Left ventricle myocardium inferior (tissue), 1 donor: ENCODE measurements around the gene EHBP1. TPM values are rescaled to one million over a fixed set of nuclear protein-coding genes. Genes with fewer than 3 reads are reported as not detected.

Source experiments
- DNase-seq: peaks from one replicate; pipeline ENCODE4 v3.0.0-alpha.2; 2020
- H3K27ac ChIP-seq: fragments of 200-600 bp; replicated peaks from 2 replicates; pipeline ENCODE4 v1.8.0; 2021
- H3K27me3 ChIP-seq: fragments of 200-600 bp; 2 replicates; pipeline ENCODE4 v1.8.0; 2021; ENCODE audit warnings: low read depth
- H3K36me3 ChIP-seq: fragments of 200-600 bp; 2 replicates; pipeline ENCODE4 v1.8.0; 2021
- H3K4me1 ChIP-seq: fragments of 200-600 bp; 2 replicates; pipeline ENCODE4 v1.8.0; 2021
- H3K4me3 ChIP-seq: fragments of 200-600 bp; 2 replicates; pipeline ENCODE4 v1.8.0; 2021; ENCODE audit warnings: mild to moderate bottlenecking, moderate library complexity
- H3K9me3 ChIP-seq: fragments of 200-600 bp; replicated peaks from 2 replicates; pipeline ENCODE4 v1.8.0; 2021
- CTCF ChIP-seq: fragments of 200-600 bp; IDR thresholded peaks from 2 replicates; pipeline ENCODE4 v1.8.0; 2021; ENCODE audit warnings: antibody characterized with exemption, mild to moderate bottlenecking, borderline replicate concordance
- intact Hi-C: fragments of 100-400 bp; cut with micrococcal nuclease; formaldehyde crosslinking; loops from one replicate; pipeline ENCODE4 v1.11.0; 2022
- total RNA-seq: library from RNA; stranded (reverse); fragmentation: NEBNext Ultra II Directional; extraction: Animal tissue kit (Norgen Biotek cat#: 25700); gene quantifications from one replicate; pipeline ENCODE4 v1.2.1, GENCODE V29; 2021
- donor health status: DM: no; HTN: yes; CAD: no; lungs with severe emphysema.

EHBP1 gene
- total RNA-seq, 1 donor from 2014 or later, result 20.4 TPM

GRCh38 chr2:62768615-62769014 is 63.1 kb downstream of the EHBP1 start:
- intact Hi-C loops, result no loop called here

GRCh38 chr2:62770629-62771028 is 65.1 kb downstream of the EHBP1 start:
- H3K27ac ChIP-seq, result no peak overlapping the region
- TF ChIP-seq CTCF, result no peak
- intact Hi-C loops, result no loop called here
- H3K9me3 ChIP-seq, result no peaks in the 10 kb centered on the region
- no peaks in the 10 kb centered on the region for H3K36me3 ChIP-seq
- no peak overlapping the region for H3K4me3 ChIP-seq
- no peak for DNase-seq
- peaks cover 4% of the 10 kb centered on the region for H3K4me1 ChIP-seq
- H3K27me3 ChIP-seq, result no peaks in the 10 kb centered on the region

More at GRCh38 chr2:62768615-62769014, 63.1 kb downstream of the EHBP1 start:
- H3K36me3 ChIP-seq, result no peaks in the 10 kb centered on the region
- no peak for DNase-seq
- no peak for TF ChIP-seq CTCF
- H3K9me3 ChIP-seq, result no peaks in the 10 kb centered on the region
- H3K27ac ChIP-seq, result no peak overlapping the region
- no peaks in the 10 kb centered on the region for H3K27me3 ChIP-seq
- no peaks in the 10 kb centered on the region for H3K4me1 ChIP-seq
- no peak overlapping the region for H3K4me3 ChIP-seq

- Histone ChIP-seq H3K4me3 (no peak overlapping the region), H3K27ac (no peak overlapping the region), H3K36me3 (no peaks in the 10 kb centered on the region), H3K27me3 (no peaks in the 10 kb centered on the region), H3K9me3 (no peaks in the 10 kb centered on the region), H3K4me1 (peaks cover 4% of the 10 kb centered on the region)
- intact Hi-C loops, result loop anchor here (2.0 kb wide), 1 partner anchor 318 kb away; no protein-coding TSS in a partner anchor
- TF ChIP-seq CTCF, result peak; percentile 92
- no peak for DNase-seq
Measured at GRCh38 chr2:62774555-62775366, 69.2 kb downstream of the EHBP1 start.

GRCh38 chr2:62775367-62775668 is 69.8 kb downstream of the EHBP1 start:
- Histone ChIP-seq H3K4me3 (no peak overlapping the region), H3K27me3 (no peaks in the 10 kb centered on the region), H3K36me3 (no peaks in the 10 kb centered on the region), H3K9me3 (no peaks in the 10 kb centered on the region), H3K27ac (no peak overlapping the region), H3K4me1 (peaks cover 4% of the 10 kb centered on the region)
- intact Hi-C loops, result loop anchor here (2.0 kb wide), 1 partner anchor 319 kb away; no protein-coding TSS in a partner anchor
- no peak for TF ChIP-seq CTCF
- DNase-seq, result no peak

- intact Hi-C loops, result loop anchor here (10.0 kb wide), 1 partner anchor 701 kb away; no protein-coding TSS in a partner anchor
- H3K4me1 ChIP-seq, result no peaks in the 10 kb centered on the region
- H3K27ac ChIP-seq, result no peak overlapping the region
Measured at GRCh38 chr2:62783679-62784078, 78.2 kb downstream of the EHBP1 start.

More at GRCh38 chr2:62783679-62784078, 78.2 kb downstream of the EHBP1 start:
- Histone ChIP-seq H3K4me3 (no peak overlapping the region), H3K36me3 (no peaks in the 10 kb centered on the region), H3K27me3 (no peaks in the 10 kb centered on the region), H3K9me3 (no peaks in the 10 kb centered on the region)
- TF ChIP-seq CTCF, result no peak
- no peak for DNase-seq
